Keratinocyte (primary cell): Measurements from ENCODE around the gene VPS11.

ENCODE experiments used
- CTCF ChIP-seq, 3 experiments: IDR thresholded peaks in 1 of 3; conservative IDR thresholded peaks in 1 of 3; optimal IDR thresholded peaks in 1 of 3; 2 replicates in 2 of 3; 3 replicates in 1 of 3; pipeline versions ENCODE3 to v1.5.1; 2011; ENCODE audit warnings: low read length in 3 of 3, mild to moderate bottlenecking in 3 of 3, moderate library complexity in 2 of 3, control low read depth in 1 of 3, inconsistent platforms in 1 of 3; ENCODE audit not compliant: insufficient read depth in 2 of 3; ENCODE audit errors: extremely low read depth in 1 of 3
- EZH2 ChIP-seq: IDR thresholded peaks from one replicate; pipeline ENCODE4 v1.6.1; 2012; ENCODE audit warnings: inconsistent platforms, mild to moderate bottlenecking, low read length, moderate library complexity

GRCh38 chr11:119108146-119108856 lies 40.7 kb downstream of the VPS11 start:
- no peak for TF ChIP-seq CTCF (optimal IDR thresholded peaks at IDR 0.05 in 1 of 3, IDR thresholded peaks at IDR 0.05 in 1 of 3, conservative IDR thresholded peaks at IDR 0.05 in 1 of 3; ENCODE audit: extremely low read depth in 1 of 3, insufficient read depth in 2 of 3, low read length in 3 of 3)
- TF ChIP-seq EZH2 = no peak
